ENCODE measurements around the gene ABLIM1. TPM values are rescaled to one million over a fixed set of nuclear protein-coding genes. Genes with fewer than 3 reads are reported as not detected.
A peak's percentile ranks its signal among the peaks of the same experiment; 100 is the strongest.

Gene ABLIM1
- total and polyA plus RNA-seq, 2 of the 13 experiments (the other 11 are each of a cell fraction or from before 2014, with no cell fraction given): 59.4 to 92.7 TPM

- TF ChIP-seq, protein P1, sequence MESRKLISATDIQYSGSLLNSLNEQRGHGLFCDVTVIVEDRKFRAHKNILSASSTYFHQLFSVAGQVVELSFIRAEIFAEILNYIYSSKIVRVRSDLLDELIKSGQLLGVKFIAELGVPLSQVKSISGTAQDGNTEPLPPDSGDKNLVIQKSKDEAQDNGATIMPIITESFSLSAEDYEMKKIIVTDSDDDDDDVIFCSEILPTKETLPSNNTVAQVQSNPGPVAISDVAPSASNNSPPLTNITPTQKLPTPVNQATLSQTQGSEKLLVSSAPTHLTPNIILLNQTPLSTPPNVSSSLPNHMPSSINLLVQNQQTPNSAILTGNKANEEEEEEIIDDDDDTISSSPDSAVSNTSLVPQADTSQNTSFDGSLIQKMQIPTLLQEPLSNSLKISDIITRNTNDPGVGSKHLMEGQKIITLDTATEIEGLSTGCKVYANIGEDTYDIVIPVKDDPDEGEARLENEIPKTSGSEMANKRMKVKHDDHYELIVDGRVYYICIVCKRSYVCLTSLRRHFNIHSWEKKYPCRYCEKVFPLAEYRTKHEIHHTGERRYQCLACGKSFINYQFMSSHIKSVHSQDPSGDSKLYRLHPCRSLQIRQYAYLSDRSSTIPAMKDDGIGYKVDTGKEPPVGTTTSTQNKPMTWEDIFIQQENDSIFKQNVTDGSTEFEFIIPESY (CRISPR knock-in tag; IDR thresholded peaks at IDR 0.05): peak; percentile 95
- TF ChIP-seq MATR3 (CRISPR knock-in tag; IDR thresholded peaks at IDR 0.05) (no peak), YEATS4 (CRISPR knock-in tag; IDR thresholded peaks at IDR 0.05; ENCODE audit: borderline replicate concordance) (no peak), SOX13 (IDR thresholded peaks at IDR 0.05) (no peak), SOX13 (CRISPR knock-in tag; conservative IDR thresholded peaks at IDR 0.05 in 1 of 2, IDR thresholded peaks at IDR 0.05 in 1 of 2) (peak in 1 of 2 experiments; percentile 39; a peak in 1 of 4 replicates), PITX1 (CRISPR knock-in tag; IDR thresholded peaks at IDR 0.05) (0 out of 2 replicates have a peak, but pooled peaks have one; percentile 21), ZNF503 (CRISPR knock-in tag; IDR thresholded peaks at IDR 0.05) (no peak), MED1 (CRISPR knock-in tag; IDR thresholded peaks at IDR 0.05) (no peak), ZNF513 (CRISPR knock-in tag; conservative IDR thresholded peaks at IDR 0.05) (no peak), ZNF546 (CRISPR knock-in tag; conservative IDR thresholded peaks at IDR 0.05) (no peak), ISL2 (CRISPR knock-in tag; IDR thresholded peaks at IDR 0.05) (0 out of 2 replicates have a peak, but pooled peaks have one; percentile 14), PAF1 (CRISPR knock-in tag; IDR thresholded peaks at IDR 0.05) (no peak), HNF4A (CRISPR knock-in tag; IDR thresholded peaks at IDR 0.05) (peak; percentile 71), ZBTB1 (CRISPR knock-in tag; IDR thresholded peaks at IDR 0.05; ENCODE audit: borderline replicate concordance) (no peak), NR2C2 (CRISPR knock-in tag; IDR thresholded peaks at IDR 0.05; ENCODE audit: borderline replicate concordance) (no peak), NCOA5 (CRISPR knock-in tag; IDR thresholded peaks at IDR 0.05) (no peak), MAFF (IDR thresholded peaks at IDR 0.05; ENCODE audit: low read depth, low read length) (no peak), TEAD2 (CRISPR knock-in tag; IDR thresholded peaks at IDR 0.05) (no peak), ZBTB7B (CRISPR knock-in tag; IDR thresholded peaks at IDR 0.05) (no peak), MLX (CRISPR knock-in tag; IDR thresholded peaks at IDR 0.05) (no peak), ESRRA (CRISPR knock-in tag; IDR thresholded peaks at IDR 0.05; ENCODE audit: low read depth) (peak; percentile 96)
- TF ChIP-seq, protein P2, sequence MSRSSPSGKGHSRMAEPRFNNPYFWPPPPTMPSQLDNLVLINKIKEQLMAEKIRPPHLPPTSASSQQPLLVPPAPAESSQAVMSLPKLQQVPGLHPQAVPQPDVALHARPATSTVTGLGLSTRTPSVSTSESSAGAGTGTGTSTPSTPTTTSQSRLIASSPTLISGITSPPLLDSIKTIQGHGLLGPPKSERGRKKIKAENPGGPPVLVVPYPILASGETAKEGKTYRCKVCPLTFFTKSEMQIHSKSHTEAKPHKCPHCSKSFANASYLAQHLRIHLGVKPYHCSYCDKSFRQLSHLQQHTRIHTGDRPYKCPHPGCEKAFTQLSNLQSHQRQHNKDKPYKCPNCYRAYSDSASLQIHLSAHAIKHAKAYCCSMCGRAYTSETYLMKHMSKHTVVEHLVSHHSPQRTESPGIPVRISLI (CRISPR knock-in tag; IDR thresholded peaks at IDR 0.05; ENCODE audit: borderline replicate concordance): no peak
- TF ChIP-seq, protein P3, sequence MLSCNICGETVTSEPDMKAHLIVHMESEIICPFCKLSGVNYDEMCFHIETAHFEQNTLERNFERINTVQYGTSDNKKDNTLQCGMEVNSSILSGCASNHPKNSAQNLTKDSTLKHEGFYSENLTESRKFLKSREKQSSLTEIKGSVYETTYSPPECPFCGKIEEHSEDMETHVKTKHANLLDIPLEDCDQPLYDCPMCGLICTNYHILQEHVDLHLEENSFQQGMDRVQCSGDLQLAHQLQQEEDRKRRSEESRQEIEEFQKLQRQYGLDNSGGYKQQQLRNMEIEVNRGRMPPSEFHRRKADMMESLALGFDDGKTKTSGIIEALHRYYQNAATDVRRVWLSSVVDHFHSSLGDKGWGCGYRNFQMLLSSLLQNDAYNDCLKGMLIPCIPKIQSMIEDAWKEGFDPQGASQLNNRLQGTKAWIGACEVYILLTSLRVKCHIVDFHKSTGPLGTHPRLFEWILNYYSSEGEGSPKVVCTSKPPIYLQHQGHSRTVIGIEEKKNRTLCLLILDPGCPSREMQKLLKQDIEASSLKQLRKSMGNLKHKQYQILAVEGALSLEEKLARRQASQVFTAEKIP (CRISPR knock-in tag; IDR thresholded peaks at IDR 0.05; ENCODE audit: borderline replicate concordance): no peak
These were observed 144.7 kb downstream of the ABLIM1 start (continued) for GRCh38 chr10:114513381-114513792.

All from HepG2 (cell line).